GM12864 (cell line): ENCODE measurements around the gene EEF1AKMT1.

Experiments
- DNase-seq: peaks from one replicate; pipeline ENCODE4 v3.0.0-alpha.2; 2011; ENCODE audit warnings: low read depth
- H3K4me3 ChIP-seq: 2 replicates; pipeline ENCODE4 v1.5.1; 2011; ENCODE audit warnings: mild to moderate bottlenecking, low read depth, low read length, control low read depth
- TF ChIP-seq, protein P1 (sequence below): IDR thresholded peaks from 2 replicates; pipeline ENCODE4 v1.5.1; 2011; ENCODE audit warnings: low read depth, mild to moderate bottlenecking, moderate library complexity, low read length, control low read depth, inconsistent platforms; ENCODE audit errors: missing control alignments

EEF1AKMT1 gene

GRCh38 chr13:20714563-20715329, 59.0 kb downstream of the EEF1AKMT1 start:
- DNase-seq: no peak
- TF ChIP-seq, protein P1, sequence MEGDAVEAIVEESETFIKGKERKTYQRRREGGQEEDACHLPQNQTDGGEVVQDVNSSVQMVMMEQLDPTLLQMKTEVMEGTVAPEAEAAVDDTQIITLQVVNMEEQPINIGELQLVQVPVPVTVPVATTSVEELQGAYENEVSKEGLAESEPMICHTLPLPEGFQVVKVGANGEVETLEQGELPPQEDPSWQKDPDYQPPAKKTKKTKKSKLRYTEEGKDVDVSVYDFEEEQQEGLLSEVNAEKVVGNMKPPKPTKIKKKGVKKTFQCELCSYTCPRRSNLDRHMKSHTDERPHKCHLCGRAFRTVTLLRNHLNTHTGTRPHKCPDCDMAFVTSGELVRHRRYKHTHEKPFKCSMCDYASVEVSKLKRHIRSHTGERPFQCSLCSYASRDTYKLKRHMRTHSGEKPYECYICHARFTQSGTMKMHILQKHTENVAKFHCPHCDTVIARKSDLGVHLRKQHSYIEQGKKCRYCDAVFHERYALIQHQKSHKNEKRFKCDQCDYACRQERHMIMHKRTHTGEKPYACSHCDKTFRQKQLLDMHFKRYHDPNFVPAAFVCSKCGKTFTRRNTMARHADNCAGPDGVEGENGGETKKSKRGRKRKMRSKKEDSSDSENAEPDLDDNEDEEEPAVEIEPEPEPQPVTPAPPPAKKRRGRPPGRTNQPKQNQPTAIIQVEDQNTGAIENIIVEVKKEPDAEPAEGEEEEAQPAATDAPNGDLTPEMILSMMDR: no peak
- no peak overlapping the region for H3K4me3 ChIP-seq

- TF ChIP-seq, protein P1: no peak
- no peak overlapping the region for H3K4me3 ChIP-seq
- DNase-seq: no peak
Measured at GRCh38 chr13:20714161-20714560, 59.6 kb downstream of the EEF1AKMT1 start.

- DNase-seq: no peak
- no peak overlapping the region for H3K4me3 ChIP-seq
- TF ChIP-seq, protein P1: no peak
Measured at GRCh38 chr13:20713751-20714150, 60.0 kb downstream of the EEF1AKMT1 start.

DNA sequence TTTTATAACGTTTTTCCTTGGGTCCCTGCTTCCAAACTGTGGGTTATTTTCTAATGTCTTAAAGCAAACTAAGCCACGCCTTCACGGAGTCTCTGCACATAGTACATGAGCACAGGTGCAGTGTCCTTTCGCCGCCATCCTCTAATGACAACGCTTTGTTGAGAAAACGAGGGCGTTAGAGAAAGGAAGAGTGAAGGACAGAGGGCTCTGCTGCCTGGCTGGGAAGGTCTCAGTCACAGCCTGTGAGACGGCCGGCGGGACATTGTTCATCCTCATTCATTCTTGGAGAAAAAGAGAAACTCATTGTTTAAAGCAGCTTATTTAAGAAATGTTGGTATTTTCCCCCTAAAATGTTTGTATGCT, 60.8 kb downstream of the EEF1AKMT1 start:
- DNase-seq: no peak
- no peak overlapping the region for H3K4me3 ChIP-seq
- TF ChIP-seq, protein P1: no peak

DNA sequence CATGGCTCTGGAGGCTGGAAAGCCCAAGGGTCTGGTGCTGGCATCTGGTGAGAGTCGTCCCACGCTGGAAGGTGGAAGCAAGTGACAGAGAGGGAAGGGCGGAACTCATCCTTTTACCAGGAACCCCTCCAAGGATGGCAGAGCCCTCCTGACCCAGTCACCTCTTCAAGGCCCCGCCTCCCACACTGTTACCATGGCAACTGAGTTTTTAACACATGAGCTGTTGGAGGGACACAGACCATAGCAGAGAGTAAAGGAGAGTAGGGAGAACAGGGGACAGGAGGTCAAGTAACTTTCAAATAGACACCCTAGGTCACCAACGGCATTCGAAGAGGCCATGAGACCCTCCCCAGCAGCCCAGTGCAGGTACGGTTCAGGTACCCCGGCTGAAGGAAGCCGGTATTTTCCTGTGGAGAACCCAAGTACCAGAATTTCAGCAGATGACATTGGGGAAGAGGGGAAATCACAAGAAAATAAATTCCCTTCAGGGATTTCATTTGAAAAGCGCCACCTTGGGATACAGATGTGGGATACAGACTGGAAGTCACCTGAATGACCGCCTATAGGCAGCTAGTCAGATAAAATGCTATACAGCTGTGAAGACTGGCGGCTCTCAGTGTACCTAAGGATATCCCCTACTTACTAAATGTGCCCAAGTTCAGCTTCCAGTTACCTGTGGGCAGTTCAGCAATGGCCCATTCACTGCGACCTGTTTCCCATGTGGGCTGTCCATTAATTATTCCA, 62.3 kb downstream of the EEF1AKMT1 start:
- no peak for DNase-seq
- TF ChIP-seq, protein P1: peak; percentile 31
- no peak overlapping the region for H3K4me3 ChIP-seq

DNA sequence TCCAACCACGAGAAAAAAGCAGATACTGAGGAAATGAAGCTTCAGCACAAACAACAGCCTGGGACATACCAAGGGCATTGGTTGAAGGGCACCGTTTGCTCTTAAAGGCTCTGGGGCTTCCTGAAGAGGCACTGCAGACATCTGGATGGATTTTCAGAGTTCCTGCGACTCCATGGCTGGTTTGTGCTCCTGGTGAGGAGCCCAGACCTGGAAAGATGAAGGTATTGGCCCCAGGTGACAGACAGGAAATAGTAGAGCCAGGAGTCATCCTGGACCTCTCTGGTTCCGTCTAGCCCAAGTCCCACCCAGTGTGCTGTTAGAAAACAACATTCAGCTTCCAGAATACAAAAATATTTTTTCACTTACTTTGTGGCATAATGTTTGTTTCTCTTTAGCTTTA, 64.0 kb downstream of the EEF1AKMT1 start:
- no peak for DNase-seq
- TF ChIP-seq, protein P1: no peak
- H3K4me3 ChIP-seq: no peak overlapping the region

DNA sequence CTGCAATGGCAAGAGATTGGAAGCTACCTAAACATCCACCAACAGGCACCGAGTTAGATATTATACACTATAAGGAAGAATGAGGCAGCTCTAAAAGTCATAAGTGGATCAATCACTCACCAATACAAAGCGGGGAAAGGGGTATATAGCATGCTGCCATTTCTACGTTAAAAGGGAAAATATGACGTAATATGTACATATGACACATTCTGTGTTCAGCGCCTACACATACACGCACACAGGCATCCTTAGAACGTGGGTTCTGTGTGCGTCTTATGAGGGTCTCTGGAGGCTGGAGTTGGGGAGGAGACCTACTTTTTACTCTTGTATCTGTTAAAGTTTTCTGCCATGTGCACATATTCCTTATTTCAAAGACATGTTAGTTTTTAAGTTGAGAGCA, 64.4 kb downstream of the EEF1AKMT1 start:
- H3K4me3 ChIP-seq: no peak overlapping the region
- TF ChIP-seq, protein P1: no peak
- no peak for DNase-seq
